ENCODE data around the gene CBLB.

The CBLB gene

DNA sequence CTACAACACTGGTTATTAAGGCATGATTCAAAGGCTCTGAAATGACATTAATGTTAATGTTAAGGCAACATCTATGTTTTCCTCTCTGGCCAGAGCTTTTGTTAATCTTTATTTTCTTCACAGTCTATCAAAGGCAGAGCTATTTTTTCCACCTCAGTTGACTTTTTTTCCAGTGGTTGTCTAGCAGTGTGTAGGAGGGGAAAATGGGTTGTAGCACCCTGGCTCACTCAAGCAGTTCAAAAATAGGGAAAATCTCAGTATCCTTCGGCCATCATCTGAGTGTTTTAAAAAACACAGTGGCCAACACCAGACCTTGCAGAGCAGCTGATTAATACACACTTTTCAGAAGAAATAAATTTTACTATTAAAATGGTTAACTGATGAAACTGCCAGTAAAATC lies 21.4 kb downstream of the CBLB start:
- DNase-seq, result no peak

DNA sequence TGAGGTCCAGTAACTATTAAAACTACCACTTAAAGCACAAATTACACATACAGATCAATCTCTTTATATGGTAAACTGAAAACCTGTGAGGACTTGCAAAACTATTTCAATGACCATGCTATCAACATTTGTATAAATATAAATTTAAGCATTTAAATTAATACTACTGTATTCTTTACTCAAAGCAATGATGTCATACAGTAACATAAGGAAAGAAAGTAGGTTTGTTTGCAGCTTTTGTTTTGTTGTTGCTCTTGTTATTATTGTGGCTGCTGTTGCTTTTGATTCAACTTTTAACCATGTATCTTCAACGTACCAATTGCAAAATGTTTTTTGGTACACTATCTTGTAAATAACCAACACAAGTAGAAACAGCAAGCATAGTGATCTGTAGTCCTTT lies 22.0 kb downstream of the CBLB start:
- DNase-seq, result no peak

DNA sequence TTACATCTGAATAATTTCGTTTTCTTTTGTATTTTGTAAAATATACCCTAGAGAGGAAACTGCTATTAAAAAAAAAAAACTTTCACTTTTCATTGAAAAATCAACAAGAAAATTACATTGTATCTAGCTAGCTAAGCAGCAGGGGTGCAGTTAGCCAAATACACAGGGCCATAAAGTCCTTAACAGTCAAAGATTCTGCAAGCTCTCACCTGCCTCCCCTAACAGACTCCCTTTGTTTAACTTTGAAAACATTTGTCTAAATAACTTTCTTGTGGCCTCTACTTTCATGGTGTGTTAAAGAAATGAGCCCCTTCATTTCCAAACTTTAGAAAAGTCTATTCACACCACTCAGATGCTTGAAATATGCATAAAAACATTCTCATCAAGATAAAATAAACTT lies 23.3 kb downstream of the CBLB start:
- no peak for DNase-seq

DNA sequence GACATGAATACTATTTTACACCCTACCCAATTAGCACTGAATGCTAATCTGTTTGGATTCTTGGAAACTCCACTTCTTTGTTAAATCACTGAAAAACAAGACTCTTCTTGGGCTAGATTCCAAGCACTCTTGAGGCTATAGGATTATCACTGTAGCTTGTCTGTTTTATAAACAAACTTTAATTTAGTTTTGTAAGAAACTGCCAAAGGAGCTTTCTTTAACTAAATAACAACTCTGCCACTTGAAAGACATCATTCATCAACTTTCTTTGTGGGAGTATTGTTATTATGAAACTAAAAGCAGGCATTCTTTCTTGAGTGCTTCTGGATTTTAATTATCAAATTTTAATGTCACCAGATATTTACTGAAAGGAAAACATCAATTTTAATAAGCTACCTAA lies 24.1 kb downstream of the CBLB start:
- DNase-seq, result no peak

DNA sequence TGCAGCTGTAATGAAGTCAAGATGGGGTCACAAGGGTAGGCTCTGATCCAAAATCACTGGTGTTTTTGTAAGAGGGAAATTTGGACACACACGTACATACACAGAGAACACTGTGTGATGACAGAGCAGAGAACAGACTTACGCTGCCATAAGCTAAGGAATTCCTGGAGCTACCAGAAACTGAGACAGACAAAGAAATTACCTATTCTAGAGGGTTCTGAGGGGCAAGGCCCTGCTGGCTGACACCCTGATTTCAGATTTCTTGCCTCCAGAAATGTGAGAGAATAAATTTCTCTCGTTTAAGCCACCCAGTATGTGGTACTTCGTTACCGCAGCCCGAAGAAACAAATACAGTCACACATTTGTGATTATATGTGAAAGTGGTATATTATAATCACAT lies 24.8 kb downstream of the CBLB start:
- DNase-seq, result no peak

DNA sequence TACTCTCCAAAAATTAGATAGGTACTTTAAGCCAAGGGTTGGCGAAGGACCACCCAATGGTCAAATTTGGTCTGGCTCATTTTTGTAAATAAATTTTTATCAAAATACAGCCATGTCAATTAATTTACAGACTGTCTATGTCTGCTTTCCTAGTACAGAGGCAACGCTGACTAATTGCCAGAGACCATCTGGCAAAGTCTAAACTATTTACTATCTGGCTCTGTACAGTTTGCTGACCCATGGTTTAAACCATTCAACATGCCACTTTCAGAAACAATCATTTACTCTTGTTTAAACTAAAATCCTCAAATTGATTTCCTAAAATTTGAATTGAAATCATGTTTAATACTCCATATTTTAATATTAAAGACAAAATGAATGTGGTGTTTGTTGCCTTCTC lies 25.9 kb downstream of the CBLB start:
- DNase-seq, result no peak

DNA sequence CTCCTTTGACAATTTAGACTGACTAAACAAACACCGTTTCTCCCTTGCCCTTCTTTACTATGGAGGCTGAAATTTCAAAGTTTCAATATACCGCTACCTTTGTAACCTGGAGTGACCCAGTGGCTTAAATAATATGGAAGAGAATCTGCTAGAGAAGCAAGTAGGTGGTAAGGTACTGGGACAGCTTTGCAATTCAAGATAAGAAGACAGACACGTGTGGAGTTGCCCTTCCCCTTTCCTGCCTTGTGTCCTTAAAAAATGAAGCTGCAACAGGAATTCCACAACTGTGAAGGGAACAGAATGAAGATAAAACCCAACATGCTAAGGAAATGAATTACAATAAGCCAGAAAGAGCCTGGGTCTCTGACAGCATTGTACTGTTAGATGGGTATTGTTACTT lies 26.4 kb downstream of the CBLB start:
- DNase-seq, result no peak

DNA sequence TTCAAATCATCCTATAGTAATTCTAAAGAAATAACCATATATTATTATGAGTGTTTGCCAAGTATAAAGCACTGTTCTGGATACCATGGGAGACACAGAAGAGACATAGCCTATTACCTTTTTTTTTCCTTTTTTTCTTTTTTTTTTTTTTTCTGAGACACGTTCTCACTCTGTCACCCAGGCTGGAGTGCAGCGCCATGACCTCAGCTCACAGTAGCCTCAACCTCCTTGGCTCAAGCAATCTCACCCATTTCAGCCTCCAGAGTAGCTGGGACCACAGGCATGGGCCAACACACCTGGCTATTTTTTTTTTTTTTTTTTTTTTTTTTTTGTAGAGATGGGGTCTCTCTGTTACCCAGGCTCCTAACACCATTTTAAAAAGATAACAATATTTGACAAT lies 30.9 kb downstream of the CBLB start:
- no peak for DNase-seq

DNA sequence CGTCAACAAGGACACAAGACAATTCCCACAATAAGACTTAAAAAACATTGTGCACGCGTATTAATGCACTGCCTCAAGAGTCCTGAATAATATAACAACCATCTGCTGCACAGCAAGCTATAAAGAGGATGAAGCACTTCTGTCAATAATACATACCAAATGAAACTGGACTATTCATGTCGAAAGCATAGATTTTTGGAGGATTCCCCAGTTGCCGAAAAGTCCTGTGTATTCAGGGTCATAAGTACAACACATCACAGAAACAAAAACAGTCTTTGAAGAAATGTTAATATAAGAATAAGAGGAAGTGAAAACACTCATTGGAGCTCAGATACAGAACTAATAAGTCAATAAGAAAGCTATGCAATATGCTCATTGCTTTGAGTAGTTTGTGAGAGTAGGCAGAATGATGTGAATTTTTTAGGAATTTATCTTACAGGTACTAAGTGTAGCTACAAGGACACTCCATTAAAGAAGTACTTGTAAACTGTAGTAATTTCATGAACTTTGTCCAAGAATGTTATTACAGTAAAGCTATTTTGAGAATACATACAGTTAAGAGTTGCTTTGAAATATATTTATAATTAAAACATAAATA lies 31.6 kb downstream of the CBLB start:
- no peak for DNase-seq

DNA sequence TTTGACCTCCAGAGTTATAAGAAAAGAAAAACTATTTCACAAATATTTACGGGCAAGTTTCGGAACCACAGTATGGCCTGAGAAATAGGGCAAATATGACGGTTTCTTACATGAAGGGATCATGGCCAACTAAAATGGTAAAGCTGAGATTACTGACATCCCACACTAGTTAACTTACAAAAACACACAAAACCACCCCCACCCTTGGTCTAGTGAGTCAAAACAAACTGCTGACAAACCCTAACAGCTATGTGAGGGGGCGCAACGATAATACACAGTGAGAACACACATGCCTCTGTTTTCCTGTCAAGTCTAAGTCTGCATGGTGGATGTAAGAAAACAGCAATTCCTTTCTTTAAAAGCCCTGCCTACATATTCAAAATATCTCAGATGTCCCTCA lies 32.3 kb downstream of the CBLB start:
- no peak for DNase-seq

DNA sequence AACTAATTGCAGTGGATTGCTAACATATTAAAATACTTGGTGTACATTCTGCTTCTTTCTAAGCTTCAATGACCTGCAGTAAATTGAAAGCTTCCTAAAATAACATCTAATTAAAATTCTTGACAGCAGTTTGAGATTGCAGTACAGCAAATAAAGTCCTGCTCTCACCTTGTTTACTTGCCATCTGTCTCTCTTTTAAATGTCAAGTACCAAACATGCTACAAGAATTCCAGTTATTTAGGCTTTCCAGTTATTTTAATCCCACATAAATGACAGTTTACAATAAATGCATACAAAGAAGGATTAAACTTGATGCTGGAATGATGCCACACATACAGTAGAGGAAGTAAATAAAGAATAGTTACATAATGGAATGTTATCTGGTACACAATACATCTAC lies 33.2 kb downstream of the CBLB start:
- DNase-seq, result no peak

DNA sequence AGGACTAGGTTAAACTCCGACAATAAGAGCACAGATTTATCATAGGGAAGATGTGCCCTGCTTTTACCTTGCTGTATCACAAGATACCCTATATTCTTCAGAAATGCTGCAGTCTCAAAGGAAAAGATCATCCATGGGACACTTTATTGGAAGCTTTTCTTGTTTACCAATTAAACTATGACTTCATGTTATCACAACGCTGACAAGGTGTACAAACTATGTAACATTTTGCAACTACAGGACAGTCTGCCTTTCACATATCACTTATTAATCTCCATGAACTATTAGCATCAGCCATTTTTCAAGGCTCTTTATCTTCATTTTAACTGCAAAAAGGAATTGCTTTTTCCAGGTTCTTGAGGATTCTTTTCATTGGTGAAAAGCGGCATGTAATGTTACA lies 34.0 kb downstream of the CBLB start:
- no peak for DNase-seq

DNA sequence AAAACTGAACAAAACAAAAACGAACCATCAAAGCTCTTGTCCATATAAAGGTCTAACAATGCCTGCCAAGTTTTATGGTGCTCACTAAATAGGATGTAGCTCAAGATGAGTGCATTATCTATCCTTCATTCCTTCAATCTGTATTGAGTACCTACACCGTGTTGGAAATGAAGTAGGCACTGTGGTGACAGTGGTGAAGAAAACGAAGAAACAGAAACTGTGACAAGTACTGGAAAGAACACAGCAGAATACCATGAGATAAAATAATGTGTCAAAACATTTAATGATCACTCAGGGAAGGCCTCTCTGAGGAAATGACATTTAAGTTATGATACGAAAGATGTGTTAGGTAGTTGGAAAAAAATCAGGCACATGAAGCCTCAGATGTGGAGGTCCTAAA lies 36.2 kb downstream of the CBLB start:
- no peak for DNase-seq

DNA sequence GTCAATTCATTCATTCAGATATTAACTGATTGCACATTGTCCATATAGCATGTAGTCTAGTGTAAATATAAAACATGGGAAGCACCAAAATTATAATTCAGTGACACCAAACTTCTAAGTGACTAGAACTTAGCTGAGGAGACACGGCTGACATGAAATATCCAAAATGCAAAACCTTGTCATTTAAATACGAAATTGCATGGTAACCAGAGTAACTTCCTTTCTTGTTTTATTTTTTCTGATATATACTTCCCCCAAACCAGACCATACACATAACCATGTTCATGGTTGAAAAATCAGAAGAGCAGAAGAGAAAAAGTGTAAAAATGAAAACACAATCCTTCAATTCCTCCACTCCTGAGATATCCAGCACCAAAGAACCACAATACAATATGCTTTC lies 38.0 kb downstream of the CBLB start:
- no peak for DNase-seq

DNA sequence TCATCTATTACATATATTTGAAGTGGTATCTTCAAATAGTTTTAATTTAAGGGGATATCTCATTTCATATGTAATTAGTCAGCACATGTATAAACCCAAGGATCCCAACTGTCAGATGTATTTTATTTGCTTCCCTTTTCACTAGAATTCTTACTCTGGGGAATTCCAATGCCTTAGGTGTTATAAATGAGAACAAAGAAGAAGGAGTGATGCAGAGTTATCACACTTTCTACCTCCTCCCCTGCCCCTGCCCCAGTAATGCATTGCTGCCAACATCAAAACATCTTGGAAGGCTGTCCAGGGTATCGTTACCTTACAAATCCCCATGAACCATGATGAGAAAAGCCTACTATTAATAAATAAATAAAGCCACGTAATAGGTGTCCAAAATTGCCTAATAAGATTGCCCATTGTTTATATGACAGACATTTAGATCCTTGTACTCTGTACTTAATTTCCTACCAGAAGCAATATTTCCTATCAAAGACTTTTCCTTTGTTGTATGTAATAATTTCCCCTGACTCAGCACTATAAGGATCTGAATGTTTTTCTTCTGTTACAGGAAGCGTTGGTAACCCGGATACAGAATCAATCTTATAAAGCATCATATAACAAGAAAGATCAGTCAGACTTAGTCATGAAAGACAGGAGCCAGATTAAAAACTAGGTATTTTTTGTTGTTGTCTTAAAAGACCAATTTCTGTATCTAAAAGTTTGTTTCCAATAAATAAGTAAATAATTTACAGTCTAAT lies 38.8 kb downstream of the CBLB start:
- DNase-seq, result no peak

DNA sequence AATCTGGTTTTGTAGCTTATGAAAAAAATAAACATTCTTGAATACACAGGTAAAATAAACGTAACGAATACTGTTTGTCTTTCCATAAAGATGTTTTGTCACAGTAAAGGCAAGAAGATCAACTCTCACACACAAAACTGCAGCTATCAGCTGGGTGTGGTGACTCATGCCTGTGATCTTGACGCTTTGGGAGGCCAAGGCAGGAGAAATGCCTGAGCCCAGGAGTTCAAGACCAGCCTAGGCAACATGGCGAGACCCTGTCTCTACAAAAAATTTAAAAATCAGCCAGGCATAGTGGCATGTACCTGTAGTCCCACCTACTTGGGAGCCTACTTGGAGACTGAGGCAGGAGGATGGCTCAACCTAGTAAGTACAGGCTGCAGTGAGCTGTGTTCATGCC lies 39.6 kb downstream of the CBLB start:
- no peak for DNase-seq

DNA sequence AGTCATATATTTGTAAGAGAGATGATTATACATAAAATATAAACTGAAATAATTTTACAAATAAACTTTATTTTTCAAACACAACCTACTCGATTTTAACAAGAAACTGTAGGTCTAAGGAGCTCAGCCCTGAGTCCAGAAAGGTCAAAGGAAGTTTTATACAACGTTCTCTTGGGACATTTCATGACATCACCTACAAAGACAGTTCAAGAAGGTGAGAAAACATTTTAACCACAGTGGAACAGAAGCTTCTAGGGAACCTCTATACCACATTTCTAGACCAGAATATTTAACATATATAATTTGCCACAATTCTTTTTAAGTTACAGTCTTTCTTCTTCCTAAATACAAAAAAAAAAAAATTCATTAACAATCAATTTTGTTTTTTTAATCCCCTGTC lies 40.1 kb downstream of the CBLB start:
- no peak for DNase-seq

DNA sequence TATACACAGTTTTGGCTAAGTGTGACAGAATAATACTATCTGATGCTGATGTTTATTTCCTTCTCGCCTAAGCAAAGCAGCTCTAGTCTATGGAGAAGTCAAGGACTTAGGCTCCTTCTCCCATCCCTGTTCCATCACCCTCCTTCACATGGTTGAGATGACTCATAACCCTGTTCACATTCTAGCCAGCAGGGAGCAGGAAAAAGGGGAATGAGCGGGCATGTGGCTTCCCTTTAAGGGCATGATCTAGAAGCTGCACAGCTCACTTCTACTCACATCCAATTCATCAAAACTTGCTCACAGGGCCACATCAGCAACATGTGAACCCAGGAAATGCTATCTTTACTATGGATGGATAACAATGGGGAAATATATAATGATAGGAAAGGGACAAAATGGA lies 40.9 kb downstream of the CBLB start:
- DNase-seq, result no peak

DNA sequence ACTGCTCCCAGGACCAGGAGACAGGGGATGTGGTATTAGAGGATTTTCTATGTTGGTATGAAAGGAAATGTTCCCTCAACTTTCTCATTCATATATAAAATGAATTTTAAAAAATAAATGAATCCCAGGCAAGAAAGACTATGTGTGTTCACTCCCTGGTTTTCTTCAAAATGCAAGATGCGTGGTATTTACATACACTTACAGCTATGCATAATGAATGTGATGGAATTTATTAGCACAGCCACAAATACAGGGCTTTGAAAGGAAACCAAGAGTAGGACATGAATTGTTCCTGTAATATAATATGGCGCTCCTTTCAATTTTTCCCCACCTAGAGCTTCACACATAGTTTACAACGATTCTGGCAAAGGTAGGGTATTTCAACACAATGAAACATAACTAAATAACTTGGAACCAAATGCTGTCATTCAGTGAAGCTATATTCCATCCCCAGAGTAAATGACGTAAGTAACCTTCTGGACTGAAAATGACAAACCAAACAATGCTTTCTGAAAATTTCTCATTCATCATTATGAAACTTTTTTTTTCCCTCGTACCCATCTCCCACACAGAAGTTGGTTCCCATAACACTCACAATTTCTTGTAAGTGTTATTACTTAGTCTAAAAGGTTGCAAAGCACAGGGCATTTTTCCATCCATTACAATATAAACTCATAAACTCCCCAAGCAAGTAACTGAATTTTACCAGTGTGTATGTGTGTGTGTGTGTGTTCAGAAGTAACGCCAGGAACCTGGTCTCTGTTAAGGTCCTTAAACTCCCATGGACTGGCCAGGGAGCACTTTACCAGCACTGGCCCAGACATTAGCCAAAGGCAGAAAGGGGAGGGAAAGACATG lies 41.8 kb downstream of the CBLB start:
- DNase-seq, result no peak

DNA sequence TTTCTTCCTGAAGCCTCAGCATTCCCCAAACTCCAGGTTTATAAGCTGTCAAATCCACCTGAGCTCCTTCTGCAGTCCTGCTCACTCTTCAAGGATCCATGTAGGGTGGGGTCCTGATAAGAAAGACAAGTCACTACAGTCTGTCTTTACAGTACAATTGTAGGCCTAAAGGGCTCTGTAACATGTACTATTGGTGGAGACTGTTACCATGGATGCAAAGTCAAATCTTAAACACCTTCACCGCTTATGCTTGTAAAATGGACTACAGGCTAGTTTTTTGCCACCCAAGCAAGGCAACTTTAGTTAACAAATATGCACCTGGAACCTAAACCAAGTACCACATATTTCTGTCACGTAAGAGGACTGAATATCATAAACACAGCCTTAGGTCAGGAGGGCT lies 44.7 kb downstream of the CBLB start:
- DNase-seq, result no peak

DNA sequence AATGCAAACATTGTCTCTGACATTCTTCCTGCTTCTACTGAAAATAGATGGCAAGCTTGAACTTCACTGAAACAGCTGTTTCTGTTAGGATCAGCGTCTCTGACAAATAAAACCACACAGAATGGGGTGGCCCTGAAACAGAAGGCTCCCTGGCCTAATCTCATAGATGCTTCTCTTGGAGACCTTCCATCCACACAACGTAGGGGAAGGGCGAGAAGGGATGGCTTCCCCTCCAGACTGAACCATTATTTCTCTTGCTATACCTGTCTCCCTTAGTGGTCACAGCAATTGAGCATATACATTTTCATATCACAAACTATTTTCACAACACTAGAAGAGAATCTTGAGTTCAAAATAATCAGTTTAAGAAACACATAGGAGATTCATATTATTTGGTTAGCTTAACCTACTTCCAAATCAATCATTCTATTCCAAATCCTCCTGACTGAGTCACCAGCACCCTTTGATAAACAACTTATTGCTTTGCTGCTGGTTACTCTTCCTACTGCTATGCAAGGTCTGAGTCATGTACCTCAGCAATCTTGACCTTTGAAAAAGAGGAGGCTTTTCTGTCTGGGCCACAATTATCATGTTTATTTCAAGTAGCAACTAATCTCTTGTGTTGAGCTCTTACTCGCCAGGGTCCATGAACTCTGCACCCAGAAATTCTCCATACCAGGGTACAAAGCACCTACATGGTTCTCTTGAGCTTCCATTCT lies 45.5 kb downstream of the CBLB start:
- DNase-seq, result no peak

DNA sequence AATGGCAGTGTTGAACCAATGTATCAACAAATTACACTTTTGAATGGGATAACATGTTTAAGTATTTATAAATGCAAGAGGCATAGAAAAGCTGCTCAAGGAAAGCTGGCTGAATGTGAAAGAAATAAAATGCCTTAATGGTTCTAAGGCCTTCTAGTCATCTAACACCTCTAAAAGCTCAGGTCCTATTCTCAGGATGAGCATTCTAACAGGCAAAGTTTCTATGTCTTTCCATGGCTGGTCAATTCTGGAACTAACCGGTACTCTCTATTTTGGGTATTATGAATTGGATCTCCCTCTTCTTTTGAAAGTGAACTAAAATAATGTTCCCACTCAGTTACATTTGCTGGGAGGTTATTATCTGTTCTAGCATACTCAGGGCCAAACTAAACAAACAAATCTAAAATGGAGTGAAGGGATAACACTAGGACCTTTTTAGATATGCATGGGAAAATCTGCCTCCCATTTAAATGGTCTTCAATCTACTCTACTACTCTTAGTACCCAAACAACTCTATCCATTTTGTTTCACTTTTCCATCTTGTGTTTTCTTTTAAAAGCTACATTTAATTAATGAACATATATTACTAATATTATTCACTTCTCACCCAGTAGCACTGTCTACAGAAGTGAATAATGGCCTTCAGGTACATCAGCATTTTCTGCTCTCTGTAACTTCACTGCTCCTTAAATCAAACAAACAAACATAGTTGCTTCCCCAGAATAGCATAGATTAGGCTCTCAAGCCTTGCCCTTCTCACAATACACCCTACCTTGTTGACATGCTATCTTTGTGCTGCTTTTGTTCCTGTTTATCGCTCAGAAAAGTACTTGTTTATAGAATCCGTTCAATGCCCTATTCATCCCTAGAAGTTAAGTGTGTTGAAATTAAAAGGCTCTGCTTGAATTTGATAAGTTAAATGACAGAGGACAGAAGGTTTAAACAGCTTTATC lies 46.4 kb downstream of the CBLB start:
- no peak for DNase-seq
